ENCODE results near the gene PLXNB3.
A peak's percentile ranks its signal among the peaks of the same experiment; 100 is the strongest.

The PLXNB3 gene

DNA sequence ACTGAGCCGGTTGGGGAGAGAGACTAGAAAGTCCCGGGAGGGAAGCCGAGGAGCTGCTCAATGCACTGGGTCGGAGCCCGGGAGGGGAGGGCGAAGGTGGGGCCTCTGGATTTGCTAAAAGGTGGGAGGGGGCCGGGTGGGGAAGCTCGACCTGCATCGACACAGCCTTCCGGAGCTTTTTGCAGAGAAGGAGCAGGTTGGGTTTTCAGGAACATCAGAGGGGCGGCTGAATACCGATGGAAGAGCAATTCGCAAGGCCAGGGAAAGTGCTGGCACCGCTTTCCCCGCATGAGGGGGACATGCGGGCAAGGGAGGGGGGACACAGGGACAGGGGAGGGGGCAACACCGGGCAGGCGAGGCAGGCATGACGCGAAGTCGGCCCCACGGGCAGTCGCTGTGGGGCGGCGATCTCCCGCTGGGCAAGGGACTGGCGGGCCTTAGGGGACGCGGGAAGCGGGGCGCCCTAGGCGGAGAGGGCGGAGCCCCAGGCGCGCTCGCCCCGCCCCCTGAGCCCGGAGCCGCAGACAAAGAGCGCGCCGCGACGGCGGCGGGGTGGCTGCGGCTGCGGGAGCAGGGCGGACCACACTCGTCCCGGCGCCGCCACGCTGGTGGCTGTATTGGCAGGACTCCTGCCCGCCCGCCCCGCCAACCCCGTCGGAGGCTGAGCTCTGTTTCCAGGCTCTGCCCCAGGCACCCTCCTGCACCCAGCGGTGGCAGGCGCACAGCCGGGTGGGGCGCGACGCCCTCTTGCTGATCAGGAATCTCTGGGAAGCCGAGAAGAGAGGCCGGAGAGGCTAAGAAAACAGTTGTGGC is 54.7 kb downstream of the PLXNB3 start:
- DNase-seq (ENCODE audit: low read depth) = peak; percentile 57
- TF ChIP-seq MYC (IDR thresholded peaks at IDR 0.05; ENCODE audit: low read depth, low read length) (no peak), POLR2A (IDR thresholded peaks at IDR 0.05; ENCODE audit: extremely low read depth, insufficient read length) (peak; percentile 32)
- peak overlapping the region; percentile 16 for H3K4me3 ChIP-seq (ENCODE audit: low read depth, low read length)

DNA sequence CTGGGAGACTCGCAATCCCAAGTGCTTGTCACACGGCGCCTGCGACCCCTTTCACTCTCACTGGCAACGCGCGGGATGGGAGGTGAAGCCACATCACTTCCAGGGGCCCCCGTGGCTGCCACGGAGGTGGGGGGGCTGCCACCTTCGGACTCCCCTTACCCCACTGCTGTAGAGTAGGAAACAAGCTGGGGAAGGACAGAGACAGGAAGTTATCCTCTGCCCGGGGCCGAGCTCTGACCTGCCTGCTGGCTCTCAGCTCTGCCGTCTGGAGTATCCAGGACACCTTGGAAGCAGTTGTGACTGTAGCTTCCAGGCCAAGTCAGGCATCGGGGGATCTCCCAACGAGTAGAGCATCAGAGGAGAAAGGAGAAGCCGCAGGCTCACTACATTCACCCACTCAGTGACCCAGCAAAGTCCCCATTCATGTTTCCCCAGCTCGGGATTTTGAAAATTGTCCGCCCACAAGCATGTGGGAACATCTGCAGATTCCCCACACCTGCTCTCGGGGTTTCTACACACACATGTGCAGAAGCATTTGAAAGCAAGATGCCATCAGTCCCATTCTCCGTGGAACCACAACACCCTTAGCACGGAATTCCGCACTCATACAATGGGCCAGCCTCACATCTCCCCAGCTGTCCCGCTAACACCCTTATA is 55.5 kb downstream of the PLXNB3 start:
- DNase-seq (ENCODE audit: low read depth) = no peak
- peak overlapping the region; percentile 16 for H3K4me3 ChIP-seq (ENCODE audit: low read depth, low read length)
- TF ChIP-seq MYC (IDR thresholded peaks at IDR 0.05; ENCODE audit: low read depth, low read length) (no peak), POLR2A (IDR thresholded peaks at IDR 0.05; ENCODE audit: extremely low read depth, insufficient read length) (no peak)
- TF ChIP-seq, protein P1, sequence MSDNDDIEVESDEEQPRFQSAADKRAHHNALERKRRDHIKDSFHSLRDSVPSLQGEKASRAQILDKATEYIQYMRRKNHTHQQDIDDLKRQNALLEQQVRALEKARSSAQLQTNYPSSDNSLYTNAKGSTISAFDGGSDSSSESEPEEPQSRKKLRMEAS (IDR thresholded peaks at IDR 0.05; ENCODE audit: low read depth, low read length) = no peak
- TF ChIP-seq, protein P2, sequence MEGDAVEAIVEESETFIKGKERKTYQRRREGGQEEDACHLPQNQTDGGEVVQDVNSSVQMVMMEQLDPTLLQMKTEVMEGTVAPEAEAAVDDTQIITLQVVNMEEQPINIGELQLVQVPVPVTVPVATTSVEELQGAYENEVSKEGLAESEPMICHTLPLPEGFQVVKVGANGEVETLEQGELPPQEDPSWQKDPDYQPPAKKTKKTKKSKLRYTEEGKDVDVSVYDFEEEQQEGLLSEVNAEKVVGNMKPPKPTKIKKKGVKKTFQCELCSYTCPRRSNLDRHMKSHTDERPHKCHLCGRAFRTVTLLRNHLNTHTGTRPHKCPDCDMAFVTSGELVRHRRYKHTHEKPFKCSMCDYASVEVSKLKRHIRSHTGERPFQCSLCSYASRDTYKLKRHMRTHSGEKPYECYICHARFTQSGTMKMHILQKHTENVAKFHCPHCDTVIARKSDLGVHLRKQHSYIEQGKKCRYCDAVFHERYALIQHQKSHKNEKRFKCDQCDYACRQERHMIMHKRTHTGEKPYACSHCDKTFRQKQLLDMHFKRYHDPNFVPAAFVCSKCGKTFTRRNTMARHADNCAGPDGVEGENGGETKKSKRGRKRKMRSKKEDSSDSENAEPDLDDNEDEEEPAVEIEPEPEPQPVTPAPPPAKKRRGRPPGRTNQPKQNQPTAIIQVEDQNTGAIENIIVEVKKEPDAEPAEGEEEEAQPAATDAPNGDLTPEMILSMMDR (IDR thresholded peaks at IDR 0.05; ENCODE audit: low read depth, low read length) = no peak

DNA sequence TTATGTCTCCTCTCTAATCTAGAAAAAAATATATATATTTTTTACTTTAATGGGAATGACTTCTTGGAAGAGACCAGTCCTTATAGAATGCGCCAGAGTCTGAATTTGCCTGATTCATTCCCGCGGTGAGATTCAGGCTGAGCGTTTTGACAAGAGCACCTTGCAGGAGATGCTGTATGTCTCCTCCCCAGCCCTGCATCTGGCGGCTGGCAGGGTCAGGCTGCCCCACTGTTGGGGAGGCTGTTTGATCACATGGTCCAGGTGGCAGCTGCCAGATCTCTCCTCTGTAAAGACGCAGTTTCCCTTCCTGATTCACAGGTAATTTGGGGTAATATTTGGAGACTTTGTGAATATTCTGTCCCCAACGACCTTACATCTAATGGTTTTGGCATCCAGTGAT is 56.6 kb downstream of the PLXNB3 start:
- TF ChIP-seq, protein P1 (IDR thresholded peaks at IDR 0.05; ENCODE audit: low read depth, low read length) = no peak
- TF ChIP-seq POLR2A (IDR thresholded peaks at IDR 0.05; ENCODE audit: extremely low read depth, insufficient read length) = no peak
- no peak for TF ChIP-seq MYC (IDR thresholded peaks at IDR 0.05; ENCODE audit: low read depth, low read length)
- TF ChIP-seq, protein P2 (IDR thresholded peaks at IDR 0.05; ENCODE audit: low read depth, low read length) = no peak
- no peak overlapping the region for H3K4me3 ChIP-seq (ENCODE audit: low read depth, low read length)
- no peak for DNase-seq (ENCODE audit: low read depth)

DNA sequence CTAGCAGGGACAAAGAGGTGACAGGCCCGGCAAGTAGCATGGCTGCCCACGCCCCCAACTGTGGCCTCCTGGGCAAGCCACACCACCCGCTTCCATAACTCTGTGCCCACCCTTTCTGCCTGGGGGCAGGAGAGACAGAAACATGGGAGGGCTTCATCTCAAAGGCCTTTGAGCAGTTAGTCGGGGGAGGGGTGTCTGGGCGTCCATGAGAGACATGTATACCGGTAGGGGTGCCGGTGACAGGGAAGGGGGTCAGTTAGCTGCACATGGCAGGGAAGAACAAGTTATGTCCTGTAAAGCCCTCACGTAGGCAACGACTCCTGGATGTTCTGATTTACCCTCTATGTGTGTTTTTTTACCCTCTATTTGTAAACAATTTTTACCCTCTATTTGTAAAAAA is 57.0 kb downstream of the PLXNB3 start:
- no peak for DNase-seq (ENCODE audit: low read depth)

DNA sequence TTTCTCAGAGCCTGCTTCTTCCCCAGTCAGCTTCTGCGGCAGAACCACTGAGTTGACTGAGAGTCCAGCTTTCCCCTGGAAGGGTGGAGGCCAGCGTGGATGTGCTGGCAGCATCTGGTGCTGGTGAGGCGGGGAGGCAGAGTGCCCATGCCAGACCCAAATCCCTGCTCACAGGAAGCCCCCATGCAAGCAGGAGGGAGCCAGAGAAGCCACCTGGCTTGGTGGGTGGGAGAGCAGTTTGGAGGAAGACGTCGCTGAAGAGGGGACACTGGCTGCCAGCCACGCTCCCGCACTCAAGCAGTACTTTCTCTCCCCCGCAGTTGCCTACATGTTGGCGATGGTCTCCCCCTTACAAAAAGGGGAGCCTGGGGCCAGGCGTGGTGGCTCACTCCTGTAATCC is 60.3 kb downstream of the PLXNB3 start:
- no peak for DNase-seq (ENCODE audit: low read depth)
- H3K4me3 ChIP-seq (ENCODE audit: low read depth, low read length) = no peak overlapping the region
- TF ChIP-seq POLR2A (IDR thresholded peaks at IDR 0.05; ENCODE audit: extremely low read depth, insufficient read length) = no peak
- TF ChIP-seq, protein P2 (IDR thresholded peaks at IDR 0.05; ENCODE audit: low read depth, low read length) = no peak
- TF ChIP-seq MYC (IDR thresholded peaks at IDR 0.05; ENCODE audit: low read depth, low read length) = no peak
- TF ChIP-seq, protein P1 (IDR thresholded peaks at IDR 0.05; ENCODE audit: low read depth, low read length) = no peak

More for the DNA sequence above, 57.0 kb downstream of the PLXNB3 start:
- no peak overlapping the region for H3K4me3 ChIP-seq (ENCODE audit: low read depth, low read length)
- TF ChIP-seq, protein P1 (IDR thresholded peaks at IDR 0.05; ENCODE audit: low read depth, low read length) = no peak
- TF ChIP-seq, protein P2 (IDR thresholded peaks at IDR 0.05; ENCODE audit: low read depth, low read length) = no peak
- TF ChIP-seq MYC (IDR thresholded peaks at IDR 0.05; ENCODE audit: low read depth, low read length) (no peak), POLR2A (IDR thresholded peaks at IDR 0.05; ENCODE audit: extremely low read depth, insufficient read length) (no peak)

DNA sequence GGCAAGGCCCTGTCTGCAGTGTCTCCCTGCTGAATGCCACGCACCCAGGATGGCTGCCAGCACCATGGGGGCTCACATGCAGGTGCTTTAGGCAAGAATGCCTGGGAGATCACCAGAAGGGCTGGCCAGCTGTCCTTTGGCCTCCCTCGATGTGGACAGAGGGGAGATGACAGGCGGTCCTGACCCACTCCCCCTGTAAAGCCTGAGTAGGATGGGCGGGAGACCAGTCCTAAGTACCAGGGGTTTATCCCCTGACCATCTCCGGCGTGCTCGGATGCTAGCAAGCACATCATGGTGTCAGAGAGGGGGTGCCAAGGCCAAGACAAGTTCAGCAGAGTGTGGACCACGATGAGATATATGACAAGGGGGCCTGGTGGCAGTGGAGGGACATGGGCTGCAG is 61.0 kb downstream of the PLXNB3 start:
- no peak for DNase-seq (ENCODE audit: low read depth)
- TF ChIP-seq, protein P1 (IDR thresholded peaks at IDR 0.05; ENCODE audit: low read depth, low read length) = no peak
- no peak for TF ChIP-seq POLR2A (IDR thresholded peaks at IDR 0.05; ENCODE audit: extremely low read depth, insufficient read length)
- no peak for TF ChIP-seq MYC (IDR thresholded peaks at IDR 0.05; ENCODE audit: low read depth, low read length)
- TF ChIP-seq, protein P2 (IDR thresholded peaks at IDR 0.05; ENCODE audit: low read depth, low read length) = no peak
- H3K4me3 ChIP-seq (ENCODE audit: low read depth, low read length) = no peak overlapping the region
